Inflammatory macrophage treated with lipopolysaccharide for 1 hour (primary cell): ENCODE measurements around the gene BCOR.
A peak's percentile ranks its signal among the peaks of the same experiment; 100 is the strongest.

Experiments
- DNase-seq, 2 donors: peaks; one replicate each; pipeline ENCODE4 v3.0.0-alpha.2; 2020 to 2022

BCOR gene

DNA sequence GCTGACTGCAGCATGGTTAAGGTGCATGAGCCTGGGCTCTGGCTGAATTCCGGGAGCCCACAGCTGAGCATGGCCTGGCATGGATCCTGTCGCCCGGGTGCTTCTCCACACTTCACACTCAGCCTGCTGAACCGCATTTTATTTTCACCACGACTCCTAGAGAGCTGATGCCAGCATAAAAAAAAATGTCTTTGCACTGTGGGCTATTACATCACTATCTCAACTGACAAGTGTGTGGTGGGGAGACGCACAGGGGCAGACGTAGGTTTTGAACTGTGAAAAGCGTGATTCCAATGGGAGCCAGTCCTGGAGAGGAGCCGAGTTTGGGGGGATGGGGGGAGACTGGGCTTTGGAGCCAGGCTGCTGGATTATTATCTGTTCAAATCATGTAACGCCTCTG is 36.8 kb downstream of the BCOR start:
- DNase-seq: no peak

DNA sequence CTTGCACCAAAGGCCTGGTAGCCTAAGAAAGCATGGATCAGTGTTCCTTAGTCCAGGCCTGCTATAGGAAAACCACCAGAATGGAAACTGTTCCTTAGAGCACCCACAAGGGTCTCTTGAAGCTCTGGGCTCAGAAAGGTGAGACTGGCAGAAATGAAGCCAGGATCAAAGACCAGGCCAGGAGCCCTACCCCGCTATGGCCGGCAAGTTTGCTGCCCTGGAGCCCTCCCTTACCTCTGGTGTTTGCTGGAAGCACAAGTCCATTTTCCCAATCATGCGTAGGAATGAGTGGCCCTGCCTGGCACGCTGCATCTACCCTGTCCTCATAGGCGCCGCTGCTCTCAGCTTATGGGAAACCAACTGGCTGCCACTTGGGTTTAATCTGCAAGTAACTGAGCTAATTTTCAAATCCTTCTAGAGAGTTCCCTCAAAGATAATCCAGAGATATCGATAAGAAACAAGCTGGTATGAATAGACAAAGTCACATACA is 37.4 kb downstream of the BCOR start:
- no peak for DNase-seq

DNA sequence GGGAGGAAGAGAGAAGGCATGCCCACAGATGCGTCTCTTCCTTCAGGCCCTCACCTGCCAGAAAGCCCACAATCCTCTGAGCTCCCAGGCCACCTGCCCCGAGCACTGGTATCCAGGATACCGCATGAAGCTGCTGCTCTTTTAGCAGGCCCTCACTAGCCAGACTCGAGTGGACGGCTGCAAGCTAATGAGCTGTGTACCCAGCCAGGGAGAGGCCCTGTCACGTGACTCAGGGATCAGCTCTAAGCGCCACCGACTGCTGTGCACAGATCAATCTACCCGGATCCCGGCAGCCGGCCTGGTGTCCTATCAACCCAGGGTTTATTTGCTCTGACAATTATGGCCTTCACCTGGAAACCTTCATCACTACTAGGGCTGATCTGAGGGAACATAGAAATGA is 39.0 kb downstream of the BCOR start:
- no peak for DNase-seq

DNA sequence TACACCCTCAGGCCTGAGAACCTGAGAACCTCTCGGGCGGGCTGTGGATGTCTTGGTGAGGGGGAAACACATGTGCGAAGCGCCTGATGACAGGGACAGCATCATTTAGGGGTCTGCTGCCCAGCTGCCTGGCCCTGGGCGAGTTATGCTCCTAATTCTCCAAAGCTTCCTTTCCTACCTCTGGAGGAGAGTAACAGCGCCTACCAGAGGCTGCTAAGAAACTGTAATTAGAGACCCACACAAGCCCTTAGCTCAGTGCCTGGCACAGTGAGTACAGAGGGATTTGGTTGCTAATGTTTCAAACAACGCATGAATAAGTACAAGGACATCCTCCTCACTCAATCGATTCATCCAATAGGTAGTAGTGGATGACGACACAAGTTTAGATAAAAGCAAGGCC is 40.4 kb downstream of the BCOR start:
- DNase-seq: no peak

DNA sequence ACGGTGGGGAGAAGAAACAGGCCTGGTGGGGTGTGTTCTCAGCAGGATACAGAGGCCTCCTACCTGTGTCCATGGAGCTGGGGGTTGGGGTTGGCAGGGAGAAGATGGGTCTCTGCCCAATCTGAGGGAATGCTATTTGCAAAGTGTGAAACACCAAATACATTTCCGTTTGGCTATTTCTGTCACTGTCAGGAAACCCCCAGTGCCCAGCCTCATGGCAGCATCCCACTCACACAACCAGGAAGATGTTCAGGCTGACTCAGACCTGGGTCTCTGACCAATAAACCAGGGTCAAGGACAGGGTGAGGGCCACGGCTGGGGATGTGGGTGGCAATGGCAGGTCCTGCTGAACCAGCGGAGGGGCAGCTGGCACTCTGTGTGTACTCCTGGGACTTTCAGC is 41.3 kb downstream of the BCOR start:
- DNase-seq: peak; percentile 8 to 72

DNA sequence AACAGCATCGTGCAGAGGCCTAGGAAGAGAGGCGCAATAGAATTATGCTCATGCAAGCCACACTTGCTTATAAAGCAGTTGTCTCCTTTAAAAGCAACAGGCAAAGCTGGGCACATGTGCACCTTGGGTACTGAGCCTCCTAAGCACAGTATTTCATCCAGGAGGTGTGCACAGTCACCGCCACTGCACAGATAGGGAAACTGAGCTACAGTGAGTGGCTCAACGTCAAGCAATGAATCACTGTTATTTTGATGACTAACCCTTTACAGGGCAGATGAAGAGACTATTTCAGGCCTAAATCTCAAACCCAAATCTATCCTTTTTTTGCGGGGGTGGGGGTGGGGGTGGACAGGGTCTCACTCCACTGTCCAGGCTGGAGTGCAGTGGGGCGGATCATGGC is 42.3 kb downstream of the BCOR start:
- no peak for DNase-seq

DNA sequence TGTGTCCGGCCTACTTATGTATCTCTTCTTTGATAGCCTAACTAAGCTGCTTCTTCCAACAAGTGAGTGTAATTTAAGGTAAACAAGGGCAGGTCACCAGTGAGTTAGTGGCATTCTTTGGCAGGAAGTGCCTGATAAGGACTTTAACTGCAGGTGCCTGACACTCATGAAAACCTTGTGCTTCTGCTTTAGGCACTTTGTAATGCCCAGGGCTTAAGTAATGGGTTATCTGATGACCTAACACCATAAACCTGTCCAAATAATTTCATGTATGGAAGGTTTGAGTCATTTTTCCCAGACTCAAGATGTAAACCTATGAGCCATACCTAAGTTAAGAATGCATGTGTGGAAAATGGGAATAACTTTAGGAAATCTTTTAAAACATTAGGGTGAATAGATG is 43.0 kb downstream of the BCOR start:
- no peak for DNase-seq

DNA sequence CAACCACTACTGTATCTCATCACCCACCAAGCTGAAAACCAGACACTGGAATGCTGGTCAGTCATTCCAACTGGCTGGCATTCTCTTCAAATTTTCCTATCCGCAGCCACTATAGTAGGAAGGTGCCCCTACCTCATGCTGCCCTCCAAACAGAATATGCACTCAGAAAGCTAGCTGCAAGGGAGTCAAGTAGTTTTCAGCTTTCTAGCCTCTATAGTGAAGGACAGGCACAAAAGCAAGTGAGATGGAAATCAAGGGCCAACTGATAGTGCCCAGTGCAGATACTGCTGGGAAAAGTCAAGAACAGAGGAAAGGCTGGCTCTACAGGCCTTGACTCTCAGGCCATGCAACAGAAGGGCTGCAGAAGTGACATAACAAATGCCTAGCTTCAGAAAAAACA is 47.2 kb downstream of the BCOR start:
- no peak for DNase-seq

DNA sequence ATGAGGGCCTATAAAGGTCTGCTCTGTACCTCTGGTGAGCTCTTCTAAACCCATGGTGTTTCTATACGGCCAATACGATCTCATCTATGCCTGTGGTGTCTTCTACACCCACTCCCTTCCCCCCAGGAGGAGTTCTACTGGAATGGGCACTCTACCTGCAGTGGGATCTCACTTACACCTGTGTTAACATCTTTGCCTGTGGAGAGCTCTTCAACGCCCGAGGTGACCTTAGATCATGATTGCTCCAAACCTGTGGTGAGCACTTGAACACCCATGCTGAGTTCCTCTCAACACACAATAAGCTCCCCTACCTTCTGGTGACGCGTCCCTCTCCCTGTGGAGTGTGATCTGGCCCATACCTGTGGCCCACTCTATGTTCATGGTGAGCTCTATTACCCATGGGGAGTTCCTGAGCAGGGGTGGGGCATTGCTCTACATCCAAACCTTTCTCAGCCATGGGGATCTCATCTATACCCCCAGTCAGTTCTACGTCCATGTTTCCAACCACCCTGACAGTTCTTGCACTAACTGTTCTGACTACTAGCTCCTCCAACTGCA is 48.6 kb downstream of the BCOR start:
- DNase-seq: no peak

DNA sequence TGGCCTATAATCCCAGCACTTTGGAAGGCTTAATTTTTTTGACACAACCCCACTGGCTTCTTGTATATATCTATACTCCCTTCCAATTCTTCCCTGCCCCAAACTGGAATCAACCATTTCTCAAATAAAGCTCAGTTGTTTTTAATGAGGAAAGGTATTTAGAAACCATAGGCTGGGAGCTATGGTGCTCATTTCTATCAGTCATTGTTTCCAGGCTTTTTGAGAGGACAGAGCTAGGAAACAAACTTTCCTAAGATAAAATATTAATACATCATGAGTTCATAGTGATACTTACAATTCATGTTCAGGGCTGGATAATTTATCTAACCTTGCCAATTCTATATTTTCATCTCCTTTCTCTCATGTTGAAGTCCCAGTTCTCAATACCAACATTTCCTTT is 50.3 kb downstream of the BCOR start:
- no peak for DNase-seq

DNA sequence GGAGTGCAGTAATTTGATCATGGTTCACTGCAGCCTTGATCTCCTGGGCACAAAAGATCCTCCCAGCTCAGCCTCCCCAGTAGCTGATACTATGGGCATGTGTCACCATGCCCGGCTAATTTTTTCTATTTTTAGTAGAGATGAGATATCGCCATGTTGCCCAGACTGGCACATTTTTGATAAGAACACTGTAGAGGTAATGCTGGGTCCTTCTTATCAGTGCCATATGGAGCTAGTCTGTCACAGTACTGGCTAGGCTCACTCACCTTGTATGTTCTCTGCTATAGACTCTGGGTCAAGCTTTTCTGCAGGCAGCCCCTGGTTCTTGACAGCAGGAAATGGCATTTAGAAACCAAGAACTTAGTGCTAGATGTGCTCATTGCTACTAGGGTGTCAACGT is 53.9 kb downstream of the BCOR start:
- no peak for DNase-seq

DNA sequence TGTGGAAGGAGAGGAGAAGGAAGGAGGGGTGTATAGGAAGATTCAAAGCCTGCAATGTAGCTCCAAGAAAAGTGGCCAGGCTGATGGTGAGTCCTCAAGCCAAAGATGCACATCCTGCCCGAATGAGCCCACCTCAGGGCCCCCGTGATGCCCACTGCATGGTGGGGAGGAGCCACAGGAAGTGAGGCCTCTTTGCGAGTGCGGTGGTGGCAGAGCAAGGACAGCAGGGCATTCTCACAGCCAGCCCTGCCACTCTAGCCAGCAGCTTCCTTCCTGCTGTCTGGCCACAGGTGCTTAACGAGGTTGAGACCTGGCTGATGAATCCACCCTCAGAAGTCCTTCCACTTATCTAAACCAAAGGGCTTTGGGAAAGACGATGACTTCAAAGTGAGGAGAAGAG is 55.8 kb downstream of the BCOR start:
- no peak for DNase-seq

DNA sequence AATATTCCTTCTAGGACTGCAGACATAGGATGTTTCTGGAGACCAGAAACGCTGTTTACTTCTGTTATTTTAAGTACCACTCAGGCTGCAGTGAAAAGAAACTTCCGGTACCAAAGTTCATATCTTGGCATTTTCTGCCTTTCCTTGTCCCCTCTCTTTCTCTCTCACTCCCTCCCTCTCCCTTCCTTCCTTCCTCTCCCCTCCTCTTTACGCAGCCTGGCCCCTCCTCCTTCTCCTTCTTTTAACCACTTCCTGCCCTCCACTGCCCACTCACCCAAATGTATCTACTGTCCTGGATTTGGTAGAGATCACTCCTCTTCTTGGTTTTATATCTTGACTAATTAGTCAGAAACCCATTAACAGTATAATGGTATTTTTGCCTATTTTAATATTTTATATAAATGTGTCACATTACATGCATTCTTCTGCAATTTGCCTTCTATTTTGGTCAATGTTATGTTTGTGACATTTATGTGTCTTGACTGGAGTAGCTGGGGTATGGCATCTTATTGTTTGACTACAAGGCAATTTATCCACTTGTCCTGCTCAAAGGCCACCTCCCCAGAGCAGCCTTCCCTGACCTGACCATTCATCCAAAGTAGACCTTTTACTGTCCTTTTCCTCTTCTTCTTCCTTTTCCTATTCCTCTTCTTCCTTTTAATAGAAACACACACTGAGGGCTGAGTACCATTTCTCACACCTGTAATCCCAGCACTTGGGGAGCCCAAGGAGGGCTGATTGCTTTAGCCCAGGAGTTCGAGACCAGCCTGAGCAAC is 56.9 kb downstream of the BCOR start:
- DNase-seq: no peak

DNA sequence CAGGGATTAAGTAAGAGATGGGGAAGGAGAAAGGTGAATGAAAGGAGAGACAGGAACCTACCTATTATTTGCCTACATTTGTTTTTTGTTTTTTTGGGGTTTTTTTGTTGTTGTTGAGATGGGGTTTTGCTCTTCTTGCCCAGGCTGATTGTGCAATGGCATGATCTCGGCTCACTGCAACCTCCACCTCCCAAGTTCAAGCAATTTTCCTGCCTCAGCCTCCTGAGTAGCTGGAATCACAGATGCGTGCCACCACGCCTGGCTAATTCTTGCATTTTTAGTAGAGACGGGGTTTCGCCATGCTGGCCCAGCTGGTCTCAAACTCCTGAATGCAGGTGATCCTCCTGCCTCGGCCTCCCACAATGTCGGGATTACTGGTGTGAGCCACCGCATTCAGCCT is 57.9 kb downstream of the BCOR start:
- no peak for DNase-seq

DNA sequence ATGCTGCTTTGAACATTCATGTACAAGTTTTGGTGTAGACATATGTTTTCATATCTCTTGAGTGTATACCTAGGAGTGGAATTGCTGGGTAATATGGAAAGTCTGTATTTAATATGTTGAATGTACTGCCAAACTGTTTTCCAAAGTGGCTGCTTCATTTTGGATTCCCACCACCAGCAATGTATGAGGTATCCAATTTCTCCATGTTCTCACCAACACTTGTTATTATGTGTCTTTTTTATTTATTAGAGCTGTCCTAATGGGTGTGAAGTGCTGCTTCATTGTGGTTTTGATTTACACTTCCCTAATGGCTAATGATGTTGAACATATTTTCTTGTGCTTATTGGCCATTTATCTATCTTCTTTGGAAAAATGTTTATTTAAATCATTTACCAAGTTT is 60.4 kb downstream of the BCOR start:
- no peak for DNase-seq

DNA sequence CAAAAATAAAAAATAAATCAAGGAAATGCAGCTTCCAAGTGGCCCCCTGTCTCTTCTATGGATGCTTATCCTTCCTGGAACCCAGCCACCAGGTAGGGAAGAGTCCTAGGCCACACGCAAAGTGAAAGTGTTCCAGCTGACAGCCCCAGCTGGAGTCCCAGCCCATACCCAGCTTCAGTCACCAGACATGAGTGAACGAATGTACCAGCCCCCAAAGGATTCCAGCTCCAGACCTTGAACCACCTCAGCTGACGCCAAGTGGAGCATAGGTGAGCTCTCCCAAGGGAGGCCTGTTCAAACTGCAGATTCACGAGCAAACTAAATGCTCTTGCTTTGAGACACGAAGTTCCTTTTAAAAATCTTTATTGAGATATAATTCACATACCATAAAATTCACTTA is 62.0 kb downstream of the BCOR start:
- no peak for DNase-seq

DNA sequence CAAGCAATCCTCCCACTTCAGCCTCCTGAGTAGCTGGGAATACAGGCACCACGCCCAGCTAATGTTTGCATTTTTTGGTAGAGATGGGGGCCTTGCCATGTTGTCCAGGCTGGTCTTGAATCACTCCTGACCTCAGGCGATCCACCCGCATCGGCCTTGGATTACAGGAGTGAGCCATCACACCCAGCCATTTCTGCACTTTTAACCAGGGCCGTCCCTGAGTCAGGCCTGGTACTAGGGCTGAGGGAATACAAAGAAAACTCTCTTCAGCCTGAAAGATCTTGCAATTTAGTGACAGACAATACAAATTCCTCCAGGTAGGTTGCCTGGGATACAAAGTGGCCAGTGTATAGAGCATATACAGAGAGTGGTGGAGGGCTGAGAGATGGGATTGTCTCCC is 65.8 kb downstream of the BCOR start:
- no peak for DNase-seq

DNA sequence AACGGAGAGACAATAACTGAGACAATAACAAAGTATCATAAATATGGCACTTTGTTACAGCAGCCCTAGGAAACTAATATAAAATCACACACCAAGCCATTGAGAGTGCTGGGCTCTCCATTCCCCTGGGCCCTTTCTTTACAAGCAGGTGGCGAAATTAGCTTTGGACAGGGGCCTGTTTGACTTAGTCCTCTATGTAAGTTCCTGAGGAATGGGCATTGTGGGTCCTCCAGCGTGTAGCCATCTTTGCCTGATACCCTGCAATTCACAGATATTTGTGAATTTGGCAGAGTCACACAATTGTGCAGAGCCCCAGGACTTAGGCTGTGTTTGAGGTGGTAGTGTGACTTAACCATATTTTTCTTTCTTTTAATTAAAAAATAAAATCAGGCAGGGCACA is 67.6 kb downstream of the BCOR start:
- DNase-seq: no peak

DNA sequence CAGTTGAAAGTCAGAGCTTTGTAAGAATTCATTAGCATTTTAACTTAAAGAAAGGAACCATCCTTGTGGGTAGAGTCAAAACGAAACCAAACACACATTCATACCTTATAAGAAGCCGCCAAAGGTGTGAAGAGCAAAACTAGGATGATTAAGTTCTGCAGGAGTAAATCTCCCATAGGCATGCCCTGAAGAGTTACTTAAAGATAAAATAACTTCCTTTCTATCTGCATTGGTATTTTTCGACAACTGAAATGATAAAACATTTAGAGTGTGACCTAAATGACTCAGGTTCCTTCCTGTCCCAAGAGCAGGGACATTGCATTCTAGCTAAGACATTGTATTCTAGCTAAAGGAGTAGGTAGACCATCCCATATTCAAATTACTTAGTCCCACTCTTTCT is 75.3 kb downstream of the BCOR start:
- peak in 1 of 2 donors; percentile 47 for DNase-seq

DNA sequence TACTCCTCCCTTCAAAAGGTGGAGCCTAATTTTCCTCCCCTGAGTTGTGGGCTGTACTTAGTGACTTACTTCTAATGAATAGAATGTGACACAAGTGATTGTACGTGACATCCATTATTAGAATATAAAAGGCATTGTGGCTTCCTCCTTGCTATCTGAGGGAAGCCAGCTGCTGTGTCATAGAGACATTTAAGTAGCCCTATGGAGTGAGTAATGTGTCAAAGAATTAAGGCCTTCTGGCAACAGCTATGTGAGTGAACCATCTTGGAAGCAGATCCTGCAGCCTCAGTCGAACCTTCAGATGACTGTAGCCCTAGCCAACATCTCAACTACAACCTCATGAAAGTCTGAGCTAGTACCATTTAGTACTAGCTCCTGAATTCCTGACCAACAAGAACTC is 76.1 kb downstream of the BCOR start:
- DNase-seq: no peak

DNA sequence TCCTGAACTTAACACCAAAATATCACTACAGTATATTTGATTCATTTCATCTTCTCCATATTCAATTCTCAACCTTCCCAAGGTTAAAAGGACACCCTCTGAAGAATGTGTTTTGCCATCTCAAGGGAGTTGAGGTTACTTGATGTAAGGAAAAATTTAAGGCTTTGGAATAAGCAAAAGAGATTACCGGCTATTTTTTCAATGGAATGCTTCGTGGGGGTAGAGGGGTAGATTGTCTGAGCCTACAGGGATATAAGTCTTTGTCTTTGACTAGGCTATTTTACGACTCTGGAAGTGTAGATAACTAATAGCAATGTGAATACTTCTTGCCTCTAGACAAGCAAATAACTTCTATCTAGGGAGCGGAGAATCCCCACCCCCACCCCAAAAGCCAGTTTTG is 78.2 kb downstream of the BCOR start:
- no peak for DNase-seq

DNA sequence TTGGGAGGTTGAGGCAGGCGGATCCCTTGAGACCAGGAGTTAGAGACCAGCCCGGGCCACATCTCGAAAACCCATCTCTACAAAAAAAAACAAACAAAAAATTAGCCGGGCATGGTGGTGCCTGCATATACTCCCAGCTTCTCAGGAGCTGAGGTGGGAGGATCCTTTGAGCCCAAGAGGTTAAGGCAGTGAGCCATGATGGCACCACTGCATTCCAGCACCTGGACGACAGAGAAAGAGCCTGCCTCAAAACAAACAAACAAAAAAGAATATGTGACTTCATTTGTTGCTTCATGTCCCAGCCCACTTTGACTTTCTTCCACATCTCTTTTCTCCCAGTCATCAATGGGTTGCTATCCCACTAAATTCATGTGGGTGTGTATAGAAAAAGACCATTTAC is 79.7 kb downstream of the BCOR start:
- no peak for DNase-seq

DNA sequence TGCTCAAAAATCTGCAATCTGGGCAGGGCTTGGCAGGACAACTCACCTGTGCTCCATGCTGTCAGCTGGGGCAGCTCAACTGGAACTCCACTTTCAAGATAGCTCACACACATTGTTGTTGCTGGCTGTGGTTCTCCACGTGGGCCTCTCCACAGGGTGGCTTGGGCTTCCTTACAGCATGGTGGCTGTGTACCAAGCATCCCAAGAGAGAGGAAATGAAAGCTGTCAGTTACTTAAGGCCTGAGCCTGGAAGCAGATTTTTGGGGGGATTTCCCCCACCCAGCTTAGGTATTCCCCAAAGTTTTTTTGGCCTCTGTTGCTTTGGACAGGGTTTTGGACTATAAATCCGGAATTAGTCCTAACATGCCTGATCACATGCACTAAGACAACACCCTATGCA is 81.0 kb downstream of the BCOR start:
- peak; percentile 28 to 70 for DNase-seq

DNA sequence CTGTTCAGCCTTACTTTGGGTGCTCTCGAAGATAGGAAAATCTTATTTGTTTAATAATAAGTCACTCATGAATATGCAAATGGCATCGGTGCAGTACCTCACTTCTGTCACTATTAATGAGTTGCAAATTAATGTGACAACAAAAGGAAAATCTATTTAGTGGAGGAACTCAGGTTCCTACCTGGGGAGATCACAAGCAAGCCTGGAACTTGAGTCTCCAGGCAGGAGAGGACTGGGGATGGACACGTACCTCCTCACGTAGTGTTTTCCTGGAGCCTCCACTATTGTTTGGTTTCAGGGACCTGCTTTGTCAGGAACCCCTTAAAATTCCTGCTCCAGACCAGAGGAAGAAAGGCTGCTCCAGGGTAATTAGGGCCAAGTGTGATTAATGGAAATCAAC is 82.1 kb downstream of the BCOR start:
- DNase-seq: no peak
